Uterine smooth muscle cell (primary cell): ENCODE measurements around the gene FGF6. TPM values are rescaled to one million over a fixed set of nuclear protein-coding genes. Genes with fewer than 3 reads are reported as not detected.

Experiments used
- total RNA-seq: library from RNA; depleted of rRNA; stranded (reverse); fragments of >200 nt; gene quantifications from 2 replicates; pipeline ENCODE4 v1.2.3, GENCODE V29; 2014

The FGF6 gene, protein sequence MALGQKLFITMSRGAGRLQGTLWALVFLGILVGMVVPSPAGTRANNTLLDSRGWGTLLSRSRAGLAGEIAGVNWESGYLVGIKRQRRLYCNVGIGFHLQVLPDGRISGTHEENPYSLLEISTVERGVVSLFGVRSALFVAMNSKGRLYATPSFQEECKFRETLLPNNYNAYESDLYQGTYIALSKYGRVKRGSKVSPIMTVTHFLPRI
- not detected in 2 replicates for total RNA-seq

DNA sequence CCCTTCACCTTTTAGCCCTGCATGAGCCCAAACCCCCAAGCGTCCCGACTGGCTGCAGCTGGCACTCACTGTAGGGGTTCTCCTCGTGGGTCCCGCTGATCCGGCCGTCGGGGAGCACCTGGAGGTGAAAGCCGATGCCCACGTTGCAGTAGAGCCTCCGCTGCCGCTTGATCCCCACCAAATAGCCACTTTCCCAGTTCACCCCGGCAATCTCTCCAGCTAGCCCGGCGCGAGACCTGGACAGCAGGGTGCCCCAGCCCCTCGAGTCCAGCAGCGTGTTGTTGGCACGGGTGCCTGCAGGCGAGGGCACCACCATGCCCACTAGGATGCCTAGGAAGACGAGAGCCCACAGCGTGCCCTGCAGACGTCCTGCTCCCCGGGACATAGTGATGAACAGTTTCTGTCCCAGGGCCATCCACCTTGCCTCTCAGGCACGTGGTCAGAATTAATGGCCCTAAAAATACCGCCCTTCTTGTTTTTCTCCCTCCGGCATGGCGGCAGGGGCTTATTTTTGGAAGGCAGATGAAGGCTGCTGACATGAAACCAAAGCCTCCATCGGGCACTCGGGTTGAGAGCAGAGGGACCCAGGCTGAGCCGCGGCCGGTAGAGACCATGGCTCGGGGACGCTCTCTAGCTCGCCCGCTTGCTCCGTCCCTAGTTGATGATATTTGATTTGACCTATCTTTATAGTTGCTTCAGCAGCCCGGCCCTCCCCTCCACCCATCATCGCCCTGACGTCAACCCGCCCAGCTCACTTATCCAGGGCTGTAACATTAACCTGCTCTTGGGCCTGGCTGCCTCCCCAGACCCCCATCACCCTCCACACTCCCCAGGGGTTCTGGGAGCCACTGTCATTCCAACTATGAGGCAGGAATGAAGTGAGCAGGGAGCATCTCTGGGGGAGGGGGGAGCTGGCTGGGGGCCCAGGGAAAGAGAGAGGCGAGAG lies at the start of gene FGF6:
FGF6 (minus strand) TSS at position 660 of the 946 bp plus-strand sequence; CDS start at position 415, 245 bp downstream.

Other genes starting within 250 kb of the FGF6 start
- 26.7 and 62.1 TPM in 2 replicates for gene CCND2, start 172.1 kb downstream of the FGF6 start, total RNA-seq
- 5.5 and 10.4 TPM in 2 replicates for gene TIGAR, start 124.6 kb downstream of the FGF6 start, total RNA-seq
- not detected in 2 replicates for gene FGF23, start 66.1 kb downstream of the FGF6 start, total RNA-seq
- gene RAD51AP1, start 93.1 kb upstream of the FGF6 start, total RNA-seq = 10.6 and 41.9 TPM in 2 replicates
- 39.4 and 52.4 TPM in 2 replicates for gene DYRK4, start 116.4 kb upstream of the FGF6 start, total RNA-seq
- gene AKAP3, start 203.2 kb upstream of the FGF6 start, total RNA-seq = 1.1 and 3.1 TPM in 2 replicates
- 50.9 and 79.5 TPM in 2 replicates for gene NDUFA9, start 203.3 kb upstream of the FGF6 start, total RNA-seq